ENCODE results near the gene GFI1B. TPM values are rescaled to one million over a fixed set of nuclear protein-coding genes. Genes with fewer than 3 reads are reported as not detected.

GFI1B gene
- total RNA-seq = not detected in 2 replicates

GRCh38 chr9:132978451-132979131 is at the start of gene GFI1B:
Gene GFI1B, plus strand, starts transcription at chr9:132978694. Its CDS starts 7,985 bp downstream, at chr9:132986679.

GRCh38 chr9:132944294-132945185 is 34.0 kb upstream of the GFI1B start, which contains the start of gene TSC1:
Gene TSC1, minus strand, starts transcription at chr9:132944616. Its CDS starts 15,744 bp downstream, at chr9:132928872.

GRCh38 chr9:133030317-133031129 is 52.0 kb downstream of the GFI1B start, which contains the start of gene GTF3C5:
Gene GTF3C5, plus strand, starts transcription at chr9:133030997. Its CDS starts 15 bp downstream, at chr9:133031012.

Other genes starting within 250 kb of the GFI1B start
- gene AK8, start 100.4 kb upstream of the GFI1B start, total RNA-seq = 0.26 and 0.47 TPM in 2 replicates
- gene SPACA9, start 99.8 kb upstream of the GFI1B start, total RNA-seq = 2.7 and 4.9 TPM in 2 replicates
- gene TSC1, start 34.1 kb upstream of the GFI1B start, total RNA-seq = 29.2 and 40.4 TPM in 2 replicates
- 28.7 and 33.3 TPM in 2 replicates for gene GTF3C5, start 52.3 kb downstream of the GFI1B start, total RNA-seq
- gene CEL, start 83.3 kb downstream of the GFI1B start, total RNA-seq = 0.32 and 0.34 TPM in 2 replicates
- 20.2 and 20.4 TPM in 2 replicates for gene RALGDS, start 142.5 kb downstream of the GFI1B start, total RNA-seq
- 1.3 and 5.7 TPM in 2 replicates for gene GBGT1, start 185.2 kb downstream of the GFI1B start, total RNA-seq
- gene OBP2B, start 230.6 kb downstream of the GFI1B start, total RNA-seq = not detected in 2 replicates

Data from bronchial smooth muscle cell (primary cell).